Heart right ventricle (tissue), 16 donors: ENCODE measurements around the gene CCL15. TPM values are rescaled to one million over a fixed set of nuclear protein-coding genes. Genes with fewer than 3 reads are reported as not detected.

Source experiments
- ATAC-seq, 8 donors: fragments of 200-7000 bp; cut with Tn5 transposase; one replicate each; pipeline ENCODE4 v1.9.1; 2020; ENCODE audit warnings: mild to moderate bottlenecking in 8 of 8, moderate library complexity in 8 of 8, moderate number of reproducible peaks in 1 of 8
- DNase-seq, 2 donors: peaks; one replicate each; pipeline ENCODE4 v3.0.0-alpha.2; 2020
- H3K27ac ChIP-seq, 10 donors: fragments of 200-600 bp; sonication (generic) in 2 of 10; one replicate each; pipeline versions ENCODE4 v1.5.0 to v1.8.0; 2020 to 2022; ENCODE audit warnings: mild to moderate bottlenecking in 3 of 10
- H3K27me3 ChIP-seq, 7 donors: fragments of 200-600 bp; one replicate each; pipeline ENCODE4 v1.8.0; 2021 to 2022; ENCODE audit warnings: mild to moderate bottlenecking in 2 of 7
- H3K36me3 ChIP-seq, 9 donors: fragments of 200-600 bp; sonication (generic) in 1 of 9; one replicate each; pipeline versions ENCODE4 v1.5.0 to v1.8.0; 2020 to 2022; ENCODE audit warnings: mild to moderate bottlenecking in 2 of 9
- H3K4me1 ChIP-seq, 9 donors: fragments of 200-600 bp; sonication (generic) in 1 of 9; one replicate each; pipeline versions ENCODE4 v1.5.0 to v1.8.0; 2020 to 2022; ENCODE audit warnings: mild to moderate bottlenecking in 4 of 9
- H3K4me3 ChIP-seq, 10 donors: fragments of 200-600 bp; sonication (generic) in 2 of 10; one replicate each; pipeline versions ENCODE4 v1.5.0 to v1.8.0; 2020 to 2022; ENCODE audit warnings: mild to moderate bottlenecking in 7 of 10, moderate library complexity in 2 of 10
- H3K9me3 ChIP-seq, 11 donors: fragments of 200-600 bp in 10 of 11; sonication (generic) in 2 of 11; one replicate each; pipeline versions ENCODE4 v1.5.0 to v1.8.0; 2013 to 2022; ENCODE audit warnings: mild to moderate bottlenecking in 2 of 11, control low read depth in 1 of 11, moderate library complexity in 1 of 11
- CTCF ChIP-seq, 9 donors: fragments of 200-600 bp; sonication (generic) in 2 of 9; IDR thresholded peaks; one replicate each; pipeline versions ENCODE4 v1.5.0 to v1.8.0; 2021 to 2022; ENCODE audit warnings: antibody characterized with exemption in 9 of 9, mild to moderate bottlenecking in 5 of 9, moderate library complexity in 1 of 9
- WGBS, 2 donors: extraction: QIAGEN DNeasy Blood & Tissue Kit; methylation state at CpG; one replicate each; pipeline ENCODE4 v1.1.7; 2013; ENCODE audit warnings: inconsistent platforms in 1 of 2; 5-methylcytosine and 5-hydroxymethylcytosine counted together
- intact Hi-C, 10 donors: fragments of 100-400 bp; cut with DNase I; formaldehyde crosslinking; loops; one replicate each; pipeline versions ENCODE4 v1.11.1 to v1.14.2; 2022
- polyA plus RNA-seq, 2 donors: library from polyadenylated mRNA; stranded (reverse); fragments of 200-250 nt; gene quantifications; one replicate each; pipeline ENCODE4 v1.2.3, GENCODE V29; 2013
- total RNA-seq, 10 donors: library from RNA; stranded (reverse); fragmentation: NEBNext Ultra II Directional in 3 of 10; extraction: Animal tissue kit (Norgen Biotek cat#: 25700) in 3 of 10; gene quantifications; one replicate each; pipeline versions ENCODE4 v1.2.1 to v1.2.4, GENCODE V29; 2021 to 2023
- donor health status: Arrhythmogenic right ventricular cardiomyopathy.
- donor health status: ischemic (EF 13 %, LVEDD 7.1; RV severe dilation, severe dysfunction).
- donor health status: healthy with polysubstance abuse.
- donor health status: DM: no; HTN: yes; CAD: no.
- donor health status: DM: no; HTN: no; CAD: no.
- donor health status: ischemic (EF 25% LVEDD 6.9; RV normal size, moderate dysfunction).
- donor health status: ischemic (EF 25% LVEDD 5.7; RV mildly dilated, moderate dysfunction).
- donor health status: healthy.
- donor health status: DM: yes; HTN: yes; CAD: no.
- donor health status: Ischemic cardiomyopathy.
- donor health status: ischemic (EF 35%, LVEDD 5.7; RV mildly dilated, moderate dysfunction).
- donor health status: nonischemic (EF 11% LVEDD 7.7; RV severe dilation, severe dysfunction).
- donor health status: DM: yes; HTN: yes; CAD: no.
- donor health status: PGD.
- donor health status: ischemic (EF 29% LVEDD 5.4; RV normal size, mild dysfunction).
- donor health status: nonischemic (EF 23%, LVEDD 6.1; RV moderate dilation, normal function).

CCL15 gene
- total and polyA plus RNA-seq, 12 donors: not detected

- TF ChIP-seq CTCF (IDR thresholded peaks at IDR 0.05): no peak
- no peak overlapping the region for H3K27ac ChIP-seq
- no peaks in the 10 kb centered on the region for H3K4me1 ChIP-seq
- no peak overlapping the region for H3K4me3 ChIP-seq
- intact Hi-C loops: no loop called here
- no peaks in the 10 kb centered on the region for H3K36me3 ChIP-seq
- H3K27me3 ChIP-seq: no peaks in the 10 kb centered on the region
- peaks cover 0 to 38% (median 4%) of the 10 kb centered on the region in 11 donors for H3K9me3 ChIP-seq
- ATAC-seq (no peak), DNase-seq (no peak)
- 71 to 72% methylated on average over 2 of the region's 2 CpGs for WGBS, 2 donors
These were observed 9.8 kb upstream of the CCL15 start for GRCh38 chr17:36011201-36011600.

- WGBS, 2 donors: 79% methylated on average over 14 of the region's 14 CpGs
- peak in 5 of 9 donors; percentile 12 to 43 (median 24) for TF ChIP-seq CTCF (IDR thresholded peaks at IDR 0.05)
- Histone ChIP-seq H3K27ac (no peak overlapping the region), H3K36me3 (no peaks in the 10 kb centered on the region), H3K9me3 (peaks cover 0 to 38% (median 4%) of the 10 kb centered on the region in 11 donors), H3K4me3 (no peak overlapping the region), H3K4me1 (no peaks in the 10 kb centered on the region), H3K27me3 (peaks cover 0 to 6% (median 0%) of the 10 kb centered on the region in 7 donors)
- no peak for ATAC-seq
- no peak for DNase-seq
- intact Hi-C loops: loop anchor here in 1 of 10 donors (10.0 kb wide), 1 partner anchor 56 kb away; the partner anchor contains the start of gene CCL18
These were observed 7.8 kb upstream of the CCL15 start for GRCh38 chr17:36008998-36009665.

- TF ChIP-seq CTCF (IDR thresholded peaks at IDR 0.05): no peak
- H3K4me1 ChIP-seq: no peaks in the 10 kb centered on the region
- ATAC-seq (no peak), DNase-seq (no peak)
- H3K27me3 ChIP-seq: peaks cover 0 to 6% (median 0%) of the 10 kb centered on the region in 7 donors
- no peak overlapping the region for H3K27ac ChIP-seq
- no peaks in the 10 kb centered on the region for H3K36me3 ChIP-seq
- intact Hi-C loops: loop anchor here in 1 of 10 donors (10.0 kb wide), 1 partner anchor 60 kb away; the partner anchor contains the start of gene CCL18
- 67 to 77% methylated on average over 4 of the region's 4 CpGs for WGBS, 2 donors
- no peak overlapping the region for H3K4me3 ChIP-seq
- peaks cover 0 to 17% (median 0%) of the 10 kb centered on the region in 11 donors for H3K9me3 ChIP-seq
These were observed 3.3 kb upstream of the CCL15 start for GRCh38 chr17:36004594-36005108.

- 89 to 92% methylated on average over 7 of the region's 7 CpGs for WGBS, 2 donors
- no peaks in the 10 kb centered on the region for H3K36me3 ChIP-seq
- no peak overlapping the region for H3K4me3 ChIP-seq
- DNase-seq (no peak), ATAC-seq (no peak)
- H3K4me1 ChIP-seq: no peaks in the 10 kb centered on the region
- H3K27ac ChIP-seq: no peak overlapping the region
- no peaks in the 10 kb centered on the region for H3K9me3 ChIP-seq
- no peak for TF ChIP-seq CTCF (IDR thresholded peaks at IDR 0.05)
- H3K27me3 ChIP-seq: peaks cover 0 to 6% (median 0%) of the 10 kb centered on the region in 7 donors
- intact Hi-C loops: loop anchor here in 1 of 10 donors (10.0 kb wide), 1 partner anchor 62 kb away; the partner anchor contains the start of gene CCL18
These were observed 1.3 kb upstream of the CCL15 start for GRCh38 chr17:36002631-36003030.
